ENCODE data around the gene IRF4.
A peak's percentile ranks its signal among the peaks of the same experiment; 100 is the strongest.

IRF4 gene

DNA sequence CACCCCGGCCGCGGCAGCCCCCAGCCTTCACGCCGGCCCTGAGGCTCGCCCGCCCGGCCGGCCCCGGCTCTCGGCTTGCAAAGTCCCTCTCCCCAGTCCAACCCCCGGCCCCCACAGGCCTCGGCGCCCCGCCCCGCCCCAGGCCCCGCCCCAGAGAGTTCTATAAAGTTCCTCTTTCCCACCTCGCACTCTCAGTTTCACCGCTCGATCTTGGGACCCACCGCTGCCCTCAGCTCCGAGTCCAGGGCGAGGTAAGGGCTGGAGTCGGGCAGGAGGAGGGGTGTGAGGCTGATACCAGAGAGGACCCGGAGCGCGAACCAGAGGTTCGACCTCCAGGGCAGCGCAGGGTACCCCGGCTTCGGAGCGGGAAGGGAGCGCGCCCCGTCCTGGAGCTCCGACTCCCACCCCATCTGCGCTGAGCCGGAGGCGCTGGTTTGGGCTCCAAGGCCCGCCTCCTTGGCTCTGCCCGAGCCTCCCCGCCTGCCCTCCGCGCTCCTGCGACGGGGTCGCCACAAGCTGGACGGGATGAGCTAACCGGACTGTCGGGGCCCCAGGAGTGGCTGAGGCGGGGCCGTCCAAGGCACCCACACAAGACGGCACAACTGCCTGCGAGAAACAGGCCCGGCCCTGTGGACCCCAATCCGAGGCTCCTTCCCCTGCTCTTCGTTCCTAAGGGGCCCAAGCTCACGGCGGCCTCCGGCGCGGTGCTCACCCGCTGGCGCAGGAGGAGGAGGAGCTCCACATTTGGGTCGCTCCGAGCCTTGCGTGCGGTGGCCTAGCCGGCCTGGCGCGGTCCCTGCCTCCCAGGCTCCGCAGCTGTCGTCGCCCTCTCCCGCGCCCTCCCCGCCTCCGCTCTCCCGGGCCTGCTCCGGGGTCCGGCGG lies at the start of gene IRF4:
Gene IRF4 (plus strand): TSS at position 194 of the 882 bp plus-strand sequence. CDS start 1,401 bp downstream, outside the sequence.
- peak; percentile 34 for DNase-seq

DNA sequence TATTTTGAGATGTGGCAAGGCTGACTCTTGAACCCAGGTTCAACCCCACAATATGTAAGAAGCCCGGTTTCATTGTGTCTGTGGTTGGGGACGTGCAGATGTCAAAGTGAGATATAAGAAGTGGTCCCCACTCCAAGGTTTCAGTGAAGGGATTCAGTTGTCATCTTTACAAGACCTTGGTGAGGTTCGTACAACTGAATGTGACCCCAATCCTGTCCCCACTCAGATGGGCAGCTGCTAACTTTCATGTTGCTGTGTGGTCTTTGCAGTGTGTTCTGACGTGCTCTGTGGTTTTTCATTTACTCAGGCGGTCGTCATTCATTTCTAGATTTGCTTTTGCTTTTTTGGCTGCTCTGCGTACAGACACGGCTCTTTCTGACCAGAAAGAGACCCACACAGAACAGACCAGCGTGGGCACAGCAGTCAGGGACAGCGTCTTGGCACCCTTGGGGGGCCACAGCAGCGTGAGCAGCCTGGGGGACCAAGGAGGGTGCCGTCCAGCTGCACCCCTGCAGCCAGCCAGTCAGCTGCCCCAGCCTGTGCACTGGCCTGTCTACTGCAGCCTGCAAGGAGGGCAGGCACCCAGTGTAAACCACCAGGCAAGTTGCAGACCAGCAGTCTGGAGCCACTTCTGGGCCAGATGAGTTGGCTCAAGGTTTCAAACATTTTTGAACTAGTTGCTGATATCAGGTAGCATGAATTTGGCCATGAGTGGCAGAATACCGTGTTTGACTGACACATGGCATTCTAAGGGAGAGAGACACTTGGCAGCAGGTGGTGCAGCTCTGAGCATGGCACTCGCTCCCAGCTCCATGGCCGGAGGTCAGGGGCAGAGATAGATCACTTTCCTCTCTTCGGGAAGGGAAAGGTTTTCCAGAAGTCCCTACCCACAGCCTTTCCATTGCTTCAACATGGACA lies 49.4 kb upstream of the IRF4 start:
- DNase-seq = no peak

DNA sequence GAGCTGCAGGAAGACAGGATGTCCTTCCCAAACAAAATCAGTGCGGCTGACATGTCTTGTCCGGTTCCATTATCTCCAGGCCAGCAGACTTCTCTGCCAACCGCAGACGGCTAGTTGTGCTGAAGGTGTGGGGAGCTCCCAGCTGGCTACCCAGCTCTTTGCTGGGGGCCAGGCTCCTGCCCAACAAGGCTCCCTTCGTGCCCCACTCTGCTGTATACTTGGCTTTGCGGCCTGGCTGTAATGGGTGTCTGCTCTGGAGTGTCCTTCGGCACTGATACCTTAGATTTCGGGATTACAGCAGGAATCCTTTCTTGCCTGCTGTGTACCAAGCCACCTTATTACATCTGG lies 48.7 kb upstream of the IRF4 start:
- no peak for DNase-seq

DNA sequence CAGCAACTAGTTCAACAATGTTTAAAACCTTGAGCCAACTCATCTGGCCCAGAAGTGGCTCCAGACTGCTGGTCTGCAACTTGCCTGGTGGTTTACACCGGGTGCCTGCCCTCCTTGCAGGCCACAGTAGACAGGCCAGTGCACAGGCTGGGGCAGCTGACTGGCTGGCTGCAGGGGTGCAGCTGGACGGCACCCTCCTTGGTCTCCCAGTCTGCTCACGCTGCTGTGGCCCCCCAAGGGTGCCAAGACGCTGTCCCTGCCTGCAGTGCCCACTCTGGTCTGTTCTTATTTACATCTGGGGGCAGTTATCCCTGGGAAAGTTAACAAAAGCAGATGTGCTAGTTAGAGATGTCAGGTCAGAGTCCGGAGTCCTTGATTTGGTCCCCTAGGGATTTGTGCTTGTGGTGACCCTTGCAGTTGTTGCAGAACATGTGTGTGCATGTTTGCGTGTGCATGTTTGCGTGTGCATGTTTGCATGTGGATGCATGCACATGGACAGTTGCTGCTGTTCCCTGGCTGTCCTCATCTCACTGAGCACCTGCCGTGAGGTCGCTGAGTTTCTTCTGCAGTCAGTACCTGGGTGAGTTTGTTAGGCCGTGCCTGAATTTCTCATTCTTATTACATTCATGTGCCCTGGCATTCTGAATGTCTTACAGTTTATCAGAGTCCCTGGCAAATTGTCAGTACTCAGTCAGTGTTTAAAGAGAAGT lies 48.2 kb upstream of the IRF4 start:
- no peak for DNase-seq

DNA sequence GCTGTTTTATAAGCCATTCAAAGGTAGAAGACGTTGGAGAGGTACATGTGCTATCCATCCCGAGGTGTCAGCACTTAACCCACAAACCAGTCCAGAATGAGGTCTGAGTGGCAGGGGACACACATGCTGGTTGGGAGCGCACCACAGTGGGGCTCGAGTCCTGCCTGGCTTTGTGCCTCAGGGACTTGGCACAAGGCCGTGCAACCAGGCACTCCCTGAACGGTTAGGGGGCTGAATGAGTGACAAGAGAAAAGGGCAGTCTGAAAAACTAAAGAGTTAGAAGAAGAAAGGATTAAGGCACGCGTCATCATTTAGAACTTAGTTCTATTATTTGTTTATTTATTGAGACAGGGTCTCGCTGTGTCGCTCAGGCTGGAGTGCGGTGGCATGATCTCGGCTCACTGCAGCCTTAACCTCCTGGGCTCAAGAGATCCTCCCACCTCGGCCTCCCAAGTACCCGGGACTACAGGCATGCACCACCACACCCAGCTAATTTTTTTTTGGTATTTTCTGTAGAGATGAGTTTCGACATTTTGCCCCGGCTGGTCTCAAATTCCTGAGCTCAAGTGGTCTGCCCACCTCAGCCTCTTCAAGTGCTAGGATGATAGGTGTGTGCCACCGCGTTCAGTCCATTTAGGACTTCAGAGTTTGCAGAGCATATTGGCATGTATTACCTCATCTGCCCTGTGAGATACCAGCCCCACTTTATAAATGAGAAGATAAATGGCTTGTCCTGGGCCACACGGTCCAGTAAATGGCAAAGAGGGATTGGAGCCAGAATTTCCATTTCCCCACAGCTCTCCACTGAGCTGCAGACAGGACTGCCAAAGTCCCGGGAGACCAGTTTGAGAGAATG lies 47.4 kb upstream of the IRF4 start:
- DNase-seq = no peak

DNA sequence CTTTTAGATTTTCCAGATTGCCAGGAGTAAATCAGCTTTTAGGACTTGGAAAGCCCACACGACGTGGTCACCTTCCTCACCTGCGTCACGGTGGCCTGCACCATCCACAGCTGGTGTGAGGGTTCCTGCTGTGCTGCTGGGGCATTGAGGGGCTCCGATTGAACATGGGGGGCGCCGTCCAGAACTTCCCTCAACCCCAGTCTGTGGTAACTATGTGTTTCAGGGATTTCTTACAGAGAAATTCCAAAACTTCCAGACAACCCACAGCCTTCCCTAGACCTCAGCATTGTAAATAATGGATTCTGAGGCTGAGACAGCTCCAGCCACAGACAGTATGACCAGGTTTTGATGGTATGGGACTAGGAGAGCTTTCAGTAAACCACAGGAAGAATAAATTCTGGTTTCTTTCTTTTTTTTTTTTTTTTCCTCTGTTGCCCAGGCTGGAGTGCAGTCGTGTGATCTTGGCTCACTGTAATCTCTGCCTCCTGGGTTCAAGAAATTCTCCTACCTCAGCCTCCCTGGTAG lies 46.7 kb upstream of the IRF4 start:
- no peak for DNase-seq

DNA sequence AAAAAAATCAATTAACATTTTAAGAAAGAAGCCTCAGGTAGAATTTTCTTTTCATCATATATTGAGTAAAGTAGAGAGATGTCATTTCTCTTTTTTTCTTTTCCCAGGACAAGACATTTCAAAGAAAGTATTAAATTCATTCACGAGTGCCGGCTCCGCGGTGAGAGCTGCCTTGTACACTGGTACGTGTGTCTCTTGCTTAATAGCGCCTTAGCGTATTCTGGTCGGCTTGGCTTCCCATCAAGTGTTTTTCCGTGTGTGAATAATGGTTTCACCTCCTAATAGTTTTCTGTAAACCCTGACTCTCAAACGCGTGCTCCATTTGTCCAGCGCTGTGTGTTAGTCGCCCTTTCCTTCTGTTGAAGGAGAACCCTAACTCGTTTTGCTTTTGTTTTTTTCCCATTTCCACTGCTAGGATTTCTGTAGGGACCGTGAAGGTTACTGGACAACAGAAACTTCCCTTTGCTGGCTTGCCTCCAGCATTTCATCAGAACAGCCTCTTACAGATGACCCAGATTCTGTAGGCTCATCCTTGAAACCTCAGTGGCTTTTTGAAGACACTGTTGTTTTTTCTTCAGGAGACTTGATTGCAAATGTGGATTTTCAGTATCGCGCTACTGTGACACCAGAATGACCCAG lies 45.7 kb upstream of the IRF4 start:
- no peak for DNase-seq

DNA sequence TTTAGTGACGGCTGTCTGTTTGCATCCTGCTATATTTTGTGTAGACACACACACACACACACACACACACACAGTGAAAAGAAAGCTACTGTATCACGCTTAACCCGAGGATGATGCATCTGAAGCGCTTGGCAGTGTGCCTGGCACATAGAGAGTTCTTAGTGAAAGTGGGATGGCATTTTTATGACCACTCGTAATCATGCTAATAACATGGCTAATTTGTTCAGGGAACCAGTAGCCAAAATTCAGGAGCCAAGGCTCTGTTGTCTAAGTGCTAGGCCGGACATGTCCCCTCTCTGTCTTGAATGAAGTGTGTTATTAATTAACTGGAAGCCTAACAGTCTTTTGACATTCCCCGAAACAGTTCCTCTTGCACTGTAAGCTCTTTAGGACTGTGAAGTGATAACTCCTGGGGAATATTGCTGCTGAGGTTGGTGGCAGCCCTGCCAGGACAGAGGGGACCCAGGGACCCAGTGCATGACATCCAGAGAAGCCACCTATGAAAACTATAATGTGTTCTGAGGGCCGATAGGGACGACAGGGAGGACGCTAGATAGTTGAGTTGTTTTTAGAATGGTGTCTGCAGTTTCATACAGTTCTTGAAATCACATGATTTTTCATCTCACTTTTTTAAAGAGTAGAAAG lies 45.0 kb upstream of the IRF4 start:
- DNase-seq = no peak

DNA sequence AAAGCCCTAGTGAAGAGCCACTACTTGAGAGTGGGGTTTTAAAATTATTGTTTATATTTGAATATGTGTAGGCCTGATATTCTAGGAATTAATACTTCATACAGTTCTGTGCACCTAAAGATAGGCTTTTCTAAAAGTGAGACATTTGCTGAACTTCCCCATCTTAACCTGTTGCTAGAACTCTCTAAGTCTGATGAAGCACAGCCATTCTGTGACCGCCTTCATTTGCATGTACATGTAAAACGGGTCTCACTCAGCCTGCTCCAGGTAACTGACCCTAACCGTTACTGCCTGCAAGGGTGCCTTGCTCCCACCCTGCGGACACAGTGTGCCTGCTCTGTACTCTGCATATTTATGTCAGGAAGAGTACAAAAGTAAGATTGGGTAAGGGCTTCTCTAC lies 44.3 kb upstream of the IRF4 start:
- no peak for DNase-seq

DNA sequence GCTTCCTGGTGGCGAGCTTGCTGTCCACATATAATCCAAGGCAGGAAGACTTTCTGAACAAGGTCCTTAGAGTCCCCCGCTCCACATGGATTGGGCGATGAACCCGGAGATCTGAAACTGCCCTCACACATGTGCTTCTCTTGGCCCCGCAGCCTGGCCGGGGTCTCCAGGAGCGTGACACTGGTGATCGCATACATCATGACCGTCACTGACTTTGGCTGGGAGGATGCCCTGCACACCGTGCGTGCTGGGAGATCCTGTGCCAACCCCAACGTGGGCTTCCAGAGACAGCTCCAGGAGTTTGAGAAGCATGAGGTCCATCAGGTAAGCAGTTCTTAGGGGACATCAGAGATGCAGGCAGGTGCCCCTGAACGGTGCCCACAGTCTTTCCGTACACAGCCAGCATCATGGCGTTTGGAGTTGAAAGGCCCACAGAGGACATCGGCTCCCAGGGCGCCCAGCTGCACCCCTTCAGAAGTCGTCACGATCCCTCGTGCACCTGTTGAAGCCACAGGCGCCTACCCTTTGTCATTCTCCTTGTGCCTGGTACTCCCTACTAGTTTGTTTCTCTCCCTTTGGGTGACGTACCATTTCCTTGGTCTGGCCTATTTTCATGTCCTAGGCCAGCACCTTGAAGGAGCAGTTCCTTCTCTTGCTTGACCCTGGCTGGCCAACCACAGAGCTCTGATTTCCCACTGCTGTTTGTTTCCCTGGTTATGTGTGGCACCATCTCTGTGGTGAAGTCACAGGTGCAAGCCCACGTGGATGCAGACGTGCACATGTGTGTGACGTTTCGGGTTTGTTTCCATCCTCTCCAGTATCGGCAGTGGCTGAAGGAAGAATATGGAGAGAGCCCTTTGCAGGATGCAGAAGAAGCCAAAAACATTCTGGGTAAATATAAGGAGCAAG lies 43.3 kb upstream of the IRF4 start:
- DNase-seq = no peak

DNA sequence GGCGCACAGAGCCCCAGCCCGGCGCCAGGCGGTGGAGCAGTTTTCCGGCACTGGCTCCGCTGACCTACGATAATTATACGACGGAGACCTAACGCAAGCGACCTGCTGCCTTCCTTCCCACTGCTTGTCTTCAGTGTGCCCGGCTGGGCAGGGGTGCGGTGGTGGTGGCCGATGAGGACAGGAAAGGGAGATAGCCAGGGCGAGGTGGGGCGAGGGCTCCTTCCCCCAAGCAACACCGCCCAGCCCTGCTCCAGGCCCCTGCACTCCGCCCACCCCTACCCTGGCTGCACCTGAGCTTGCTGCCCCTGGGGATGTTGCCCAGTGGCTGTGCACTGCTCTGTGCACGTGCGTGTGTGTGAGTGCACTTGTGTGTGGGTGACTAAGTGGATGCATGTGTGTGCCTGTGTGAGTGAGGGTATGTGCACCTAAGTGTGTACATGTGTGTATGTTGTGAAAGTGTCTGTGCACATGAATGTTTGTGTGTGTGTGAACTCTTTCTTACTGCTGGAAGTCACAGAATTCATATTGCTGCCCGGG lies 42.6 kb upstream of the IRF4 start:
- DNase-seq = no peak

DNA sequence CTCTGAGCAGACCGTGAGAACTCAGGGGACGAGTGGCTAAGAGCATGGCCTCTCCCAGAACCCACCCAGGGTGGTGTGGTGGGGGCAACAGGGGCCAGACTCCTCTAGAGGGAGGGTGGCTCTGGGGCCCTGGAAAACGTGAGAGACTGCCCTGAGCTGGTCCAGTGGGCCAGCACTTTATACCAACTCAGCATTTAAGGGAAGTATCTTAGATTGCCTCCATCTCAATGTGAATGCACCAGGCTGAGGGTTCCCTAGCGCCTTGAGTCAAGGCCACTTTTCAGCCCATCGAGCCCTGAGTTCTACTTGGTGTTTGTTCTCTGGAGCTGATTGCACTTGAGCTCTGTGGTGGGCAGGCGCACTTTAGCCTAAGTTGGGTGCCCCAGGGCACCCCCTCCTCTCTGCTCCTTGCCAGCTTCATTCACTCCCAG lies 42.0 kb upstream of the IRF4 start:
- DNase-seq = no peak

DNA sequence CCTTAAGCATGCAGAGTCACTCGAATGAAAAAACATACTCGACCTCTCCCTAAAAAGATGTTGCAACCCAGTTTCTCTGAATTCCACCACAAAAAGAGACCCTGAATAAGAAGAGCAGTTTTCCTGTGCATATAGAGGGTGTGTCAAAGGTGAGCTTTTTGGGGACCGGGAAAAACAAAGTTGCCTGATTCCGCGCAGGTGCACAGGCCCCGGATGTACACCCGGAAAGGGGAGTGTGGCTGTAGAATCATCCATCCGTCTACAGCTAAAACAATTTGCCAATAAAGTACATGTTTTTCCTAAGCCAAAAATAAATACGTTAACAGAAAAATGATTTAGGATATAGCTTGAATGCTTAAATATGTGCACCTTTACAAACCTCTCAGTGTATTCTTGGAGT lies 41.2 kb upstream of the IRF4 start:
- no peak for DNase-seq

DNA sequence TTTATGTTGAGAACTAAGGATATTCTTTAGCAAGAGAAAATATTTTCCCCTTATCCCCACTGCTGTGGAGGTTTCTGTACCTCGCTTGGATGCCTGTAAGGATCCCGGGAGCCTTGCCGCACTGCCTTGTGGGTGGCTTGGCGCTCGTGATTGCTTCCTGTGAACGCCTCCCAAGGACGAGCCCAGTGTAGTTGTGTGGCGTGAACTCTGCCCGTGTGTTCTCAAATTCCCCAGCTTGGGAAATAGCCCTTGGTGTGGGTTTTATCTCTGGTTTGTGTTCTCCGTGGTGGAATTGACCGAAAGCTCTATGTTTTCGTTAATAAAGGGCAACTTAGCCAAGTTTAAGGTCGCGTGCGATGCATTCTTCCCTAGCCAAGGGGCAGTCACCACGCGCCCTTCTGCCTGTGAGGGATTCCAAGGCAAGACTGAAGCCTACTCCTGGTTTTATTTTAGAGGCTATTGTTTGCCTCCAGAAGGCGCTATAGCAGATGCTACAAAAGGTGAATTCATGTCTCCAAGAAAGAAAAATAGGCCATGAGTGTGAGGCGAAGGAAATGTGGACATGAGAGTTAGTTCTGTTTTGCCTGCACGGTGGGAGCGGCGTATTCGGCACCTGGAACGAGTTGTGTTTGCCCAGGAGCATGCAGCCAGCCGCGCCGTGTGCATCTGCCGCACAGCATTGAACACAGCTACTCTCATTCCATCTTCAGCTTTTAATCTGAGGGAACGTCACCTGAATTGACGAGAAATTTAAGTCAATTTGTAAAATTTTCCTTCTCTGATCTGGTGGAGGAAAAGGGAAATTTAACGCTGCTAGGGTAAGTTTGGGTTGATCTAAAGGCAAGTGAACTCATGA lies 40.3 kb upstream of the IRF4 start:
- DNase-seq = no peak

DNA sequence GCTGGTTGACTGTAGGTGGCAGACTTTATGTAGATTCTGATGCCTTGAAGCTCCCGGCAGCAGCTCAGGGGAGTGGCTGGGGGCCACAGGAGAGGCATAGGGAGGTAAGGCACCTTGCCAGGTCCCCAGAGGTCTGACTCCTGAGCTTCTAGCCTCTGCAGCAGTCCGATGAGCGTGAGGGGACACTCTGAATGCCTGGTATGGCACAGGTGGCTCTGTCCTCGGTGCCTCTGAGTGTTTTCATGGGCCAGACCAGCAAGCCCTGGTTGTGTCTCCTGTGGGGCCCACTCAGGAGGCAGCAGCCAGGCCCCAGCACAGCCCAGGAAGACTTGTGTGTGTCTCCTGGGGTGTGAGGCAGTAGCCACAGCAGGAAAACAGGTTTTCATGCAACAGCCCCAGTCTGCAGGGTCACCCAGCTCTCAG lies 39.7 kb upstream of the IRF4 start:
- no peak for DNase-seq

DNA sequence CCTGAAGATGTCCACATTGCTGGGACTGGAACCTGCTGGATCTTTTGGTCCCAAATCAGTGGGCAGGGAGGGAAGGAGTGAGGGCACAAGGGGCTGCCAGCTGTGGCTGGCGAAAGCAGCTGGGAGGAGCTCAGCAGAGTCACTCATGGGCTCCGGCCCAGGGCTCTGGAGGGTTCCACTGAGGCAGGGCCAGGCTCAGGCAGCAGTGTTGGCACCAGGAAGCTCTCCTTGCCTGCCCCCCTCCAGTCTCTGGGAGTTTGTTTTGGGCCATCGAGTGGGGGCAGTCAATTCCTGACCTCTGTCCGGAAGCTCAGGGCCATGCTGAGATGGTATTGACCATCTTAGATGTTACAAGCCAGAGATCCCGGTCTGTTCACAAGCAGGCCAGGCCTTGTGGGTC lies 39.1 kb upstream of the IRF4 start:
- no peak for DNase-seq

DNA sequence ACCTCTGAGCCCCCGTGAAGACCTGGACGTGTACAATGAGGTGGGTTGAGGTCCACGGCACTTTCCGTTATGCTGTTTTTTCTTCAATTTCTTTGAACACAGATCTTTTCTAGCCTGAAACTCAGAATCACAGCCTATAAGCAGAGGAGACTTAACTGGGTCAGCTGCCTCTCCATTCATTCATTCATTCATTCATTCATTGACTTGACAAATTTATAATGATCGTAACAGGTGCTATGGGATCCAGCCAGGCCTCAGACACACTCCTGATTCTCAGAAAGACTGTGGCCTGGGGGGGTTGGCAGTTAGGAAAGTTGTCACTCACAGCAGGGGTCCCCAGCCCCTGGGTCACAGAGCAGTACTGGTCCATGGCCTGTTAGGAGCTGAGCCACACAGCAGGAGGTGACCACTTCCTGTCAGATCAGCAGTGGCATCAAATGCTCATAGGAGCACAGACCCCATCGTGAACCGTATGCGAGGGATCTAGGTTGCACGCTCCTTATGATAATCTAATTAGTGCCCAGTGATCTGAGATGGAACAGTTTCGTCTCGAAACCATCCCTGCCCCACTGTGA lies 38.6 kb upstream of the IRF4 start:
- no peak for DNase-seq
